ENCODE results near the gene RUNX1.
A peak's percentile ranks its signal among the peaks of the same experiment; 100 is the strongest.

RUNX1 gene

DNA sequence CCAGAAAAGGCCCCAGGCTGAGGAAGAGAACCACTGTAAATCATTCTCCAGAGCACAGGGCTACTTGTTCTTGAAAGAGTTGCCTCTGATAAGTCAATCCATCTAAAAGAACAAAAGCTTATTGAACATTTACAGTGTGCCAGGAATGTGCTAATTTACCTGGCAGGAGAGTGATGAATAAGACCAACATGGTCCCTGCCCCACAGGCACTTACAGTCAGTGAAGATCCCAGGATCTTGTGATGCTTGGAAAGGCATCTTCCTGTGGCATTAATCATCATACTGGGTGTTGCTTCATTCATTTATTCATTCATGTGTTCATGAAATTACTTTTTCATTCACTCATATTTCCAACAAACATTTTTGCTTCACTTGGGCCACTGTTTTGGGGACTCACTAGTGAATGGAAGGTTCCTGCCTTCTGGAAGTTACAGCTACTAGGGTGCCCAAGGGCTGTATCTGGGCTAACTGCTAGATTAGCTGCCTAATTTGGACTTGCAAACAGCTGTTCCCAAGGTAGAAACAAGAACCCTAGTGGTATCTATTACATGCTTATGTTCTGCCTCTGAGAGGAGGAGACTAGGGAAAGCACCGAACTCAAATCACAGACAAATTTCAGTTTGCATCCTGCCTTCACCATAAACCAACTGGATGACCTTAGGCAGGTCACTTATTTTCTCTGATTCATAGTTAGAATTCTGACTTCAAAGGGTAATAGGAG is 246.8 kb downstream of the RUNX1 start:
- no peak for DNase-seq (ENCODE audit: low read depth)
- TF ChIP-seq CTCF (IDR thresholded peaks at IDR 0.05; ENCODE audit: low read depth, low read length, missing control alignments): no peak
- H3K4me3 ChIP-seq (ENCODE audit: low read depth, low read length): no peak overlapping the region

DNA sequence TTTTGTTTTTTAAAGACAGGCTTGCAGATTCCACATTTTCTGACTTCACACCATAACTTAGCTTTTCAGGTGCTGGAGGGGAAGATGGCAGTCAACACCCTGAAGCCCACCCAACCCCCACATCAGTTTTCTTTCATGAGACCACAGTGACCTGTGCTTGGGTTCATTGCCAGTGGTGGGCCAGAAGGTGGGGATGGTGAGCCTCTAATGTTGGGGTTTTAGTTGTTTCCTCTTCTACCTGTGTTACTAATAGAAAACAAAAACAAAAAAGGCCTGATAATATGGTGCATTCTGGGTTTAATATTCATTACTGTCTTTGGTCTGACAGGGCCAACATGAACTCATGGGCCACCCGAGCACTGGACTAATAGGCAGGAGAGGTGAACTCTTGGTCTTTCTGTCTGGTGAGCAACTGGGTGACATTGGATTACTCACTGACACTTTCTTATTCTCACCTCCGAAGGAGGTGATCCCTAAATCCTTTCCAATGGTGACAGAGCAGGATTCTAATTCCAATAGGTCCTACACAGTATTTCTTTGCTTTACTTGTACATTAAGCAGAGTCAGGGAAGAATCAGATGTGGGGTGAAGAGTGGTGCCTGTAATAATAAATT is 247.5 kb downstream of the RUNX1 start:
- TF ChIP-seq CTCF (IDR thresholded peaks at IDR 0.05; ENCODE audit: low read depth, low read length, missing control alignments): peak; percentile 67
- no peak overlapping the region for H3K4me3 ChIP-seq (ENCODE audit: low read depth, low read length)
- no peak for DNase-seq (ENCODE audit: low read depth)

GRCh38 chr21:34800797-34801518 is 248.1 kb downstream of the RUNX1 start:
- H3K4me3 ChIP-seq (ENCODE audit: low read depth, low read length): no peak overlapping the region
- DNase-seq (ENCODE audit: low read depth): no peak
- no peak for TF ChIP-seq CTCF (IDR thresholded peaks at IDR 0.05; ENCODE audit: low read depth, low read length, missing control alignments)

DNA sequence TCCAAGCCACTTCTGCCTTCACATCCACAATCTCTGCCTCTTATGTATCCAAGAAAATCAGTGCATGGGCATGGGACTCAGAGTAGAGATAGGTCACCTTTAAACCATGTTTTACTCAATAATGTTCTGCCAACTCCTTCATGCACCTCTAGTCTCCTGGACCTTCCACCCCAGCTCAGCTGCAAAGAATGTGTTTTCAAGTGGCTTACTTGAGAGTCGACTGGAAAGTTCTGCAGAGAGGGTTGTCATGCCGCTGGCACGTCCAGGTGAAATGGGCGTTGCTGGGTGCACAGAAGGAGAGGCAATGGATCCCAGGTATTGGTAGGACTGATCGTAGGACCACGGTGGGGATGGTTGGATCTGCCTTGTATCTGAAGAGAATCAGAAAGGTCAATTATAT is 250.0 kb downstream of the RUNX1 start:
- no peak for TF ChIP-seq CTCF (IDR thresholded peaks at IDR 0.05; ENCODE audit: low read depth, low read length, missing control alignments)
- no peak for DNase-seq (ENCODE audit: low read depth)

DNA sequence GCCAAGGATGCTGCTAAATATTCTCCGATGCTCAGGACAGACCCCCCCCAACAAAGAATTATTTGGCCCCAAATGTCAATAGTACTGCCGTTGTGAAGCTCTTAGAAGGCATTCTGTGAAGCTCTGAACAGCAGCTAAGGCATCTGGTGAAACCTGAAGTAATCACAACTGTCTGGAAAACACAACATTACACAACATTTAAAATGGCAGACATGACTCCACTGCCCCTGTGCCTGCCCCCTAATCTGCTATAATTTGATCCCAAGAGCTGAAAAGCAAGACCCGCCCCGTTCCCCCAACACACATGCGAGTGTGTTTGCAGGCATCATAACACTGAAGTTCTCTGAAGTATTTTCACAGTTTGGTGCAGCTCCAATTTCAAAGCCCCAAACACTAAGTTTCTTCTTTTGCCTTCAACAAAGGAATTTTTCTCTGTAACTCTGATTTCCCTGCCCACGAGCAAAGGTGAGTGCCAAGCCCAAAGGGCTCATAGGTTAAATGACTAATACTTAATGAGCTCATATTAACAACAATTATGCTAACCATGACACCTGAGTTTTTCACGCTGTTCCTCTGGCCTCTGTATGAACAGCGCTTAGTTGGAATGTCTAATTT is 251.1 kb downstream of the RUNX1 start:
- DNase-seq (ENCODE audit: low read depth): no peak
- no peak for TF ChIP-seq CTCF (IDR thresholded peaks at IDR 0.05; ENCODE audit: low read depth, low read length, missing control alignments)
- H3K4me3 ChIP-seq (ENCODE audit: low read depth, low read length): no peak overlapping the region

More for the DNA sequence above, 250.0 kb downstream of the RUNX1 start:
- no peak overlapping the region for H3K4me3 ChIP-seq (ENCODE audit: low read depth, low read length)

DNA sequence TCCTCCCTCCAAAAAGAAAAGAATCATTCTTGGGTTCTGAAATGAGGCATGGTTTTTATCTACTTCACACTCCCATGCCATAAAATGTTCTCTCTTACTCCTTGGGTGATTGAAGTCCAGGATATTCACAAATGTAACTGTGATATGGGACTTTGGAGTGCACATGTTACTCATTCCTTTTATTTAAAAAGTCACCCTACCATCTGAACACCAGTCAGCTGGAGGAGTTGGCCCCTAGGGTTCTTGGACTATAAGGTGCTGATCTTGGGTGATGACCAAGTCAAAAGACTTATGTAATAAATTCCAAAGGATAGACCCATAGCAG is 251.9 kb downstream of the RUNX1 start:
- TF ChIP-seq CTCF (IDR thresholded peaks at IDR 0.05; ENCODE audit: low read depth, low read length, missing control alignments): no peak
- no peak for DNase-seq (ENCODE audit: low read depth)
- no peak overlapping the region for H3K4me3 ChIP-seq (ENCODE audit: low read depth, low read length)

Measured in GM12864 (cell line).